ENCODE results near the gene HHIP. TPM values are rescaled to one million over a fixed set of nuclear protein-coding genes. Genes with fewer than 3 reads are reported as not detected.

Gene HHIP
- total RNA-seq, 2 donors from 2014 or later, result 0.82 to 7.2 TPM

- H3K9me3 ChIP-seq, result no peaks in the 10 kb centered on the region
- intact Hi-C loops (cut with DNase I), result no loop called here
- TF ChIP-seq POLR2A (IDR thresholded peaks at IDR 0.05) (no peak), POLR2AphosphoS5 (IDR thresholded peaks at IDR 0.05) (no peak), CTCF (IDR thresholded peaks at IDR 0.05) (no peak)
- no peaks in the 10 kb centered on the region for H3K4me1 ChIP-seq (replicated peaks)
- no peaks in the 10 kb centered on the region for H3K36me3 ChIP-seq
- no peak for DNase-seq (ENCODE audit: low spot score)
- 62% methylated on average over 3 of the region's 3 CpGs for WGBS
- H3K4me3 ChIP-seq, result no peak overlapping the region
- no peaks in the 10 kb centered on the region for H3K27me3 ChIP-seq (replicated peaks; ENCODE audit: insufficient read depth)
- H3K27ac ChIP-seq, result no peak overlapping the region
These were observed 74.5 kb downstream of the HHIP start for GRCh38 chr4:144720491-144720890.

- no peak for TF ChIP-seq POLR2AphosphoS5 (IDR thresholded peaks at IDR 0.05)
- TF ChIP-seq POLR2A (IDR thresholded peaks at IDR 0.05), result no peak
- TF ChIP-seq CTCF (IDR thresholded peaks at IDR 0.05), result no peak
- Histone ChIP-seq H3K4me1 (replicated peaks) (no peaks in the 10 kb centered on the region), H3K27ac (no peak overlapping the region), H3K9me3 (no peaks in the 10 kb centered on the region), H3K36me3 (no peaks in the 10 kb centered on the region), H3K4me3 (no peak overlapping the region), H3K27me3 (replicated peaks; ENCODE audit: insufficient read depth) (no peaks in the 10 kb centered on the region)
- intact Hi-C loops (cut with DNase I), result no loop called here
- DNase-seq (ENCODE audit: low spot score), result no peak
These were observed 76.0 kb downstream of the HHIP start for GRCh38 chr4:144721994-144722393.

GRCh38 chr4:144723471-144723870 lies 77.5 kb downstream of the HHIP start:
- TF ChIP-seq POLR2A (IDR thresholded peaks at IDR 0.05), result no peak
- TF ChIP-seq POLR2AphosphoS5 (IDR thresholded peaks at IDR 0.05), result no peak
- no peak for TF ChIP-seq CTCF (IDR thresholded peaks at IDR 0.05)
- Histone ChIP-seq H3K9me3 (no peaks in the 10 kb centered on the region), H3K27ac (no peak overlapping the region), H3K4me3 (no peak overlapping the region), H3K27me3 (replicated peaks; ENCODE audit: insufficient read depth) (no peaks in the 10 kb centered on the region), H3K36me3 (no peaks in the 10 kb centered on the region), H3K4me1 (replicated peaks) (no peaks in the 10 kb centered on the region)
- intact Hi-C loops (cut with DNase I), result no loop called here
- DNase-seq (ENCODE audit: low spot score), result no peak

GRCh38 chr4:144729175-144729574 lies 83.2 kb downstream of the HHIP start:
- Histone ChIP-seq H3K27ac (no peak overlapping the region), H3K36me3 (no peaks in the 10 kb centered on the region), H3K27me3 (replicated peaks; ENCODE audit: insufficient read depth) (no peaks in the 10 kb centered on the region), H3K9me3 (no peaks in the 10 kb centered on the region), H3K4me1 (replicated peaks) (no peaks in the 10 kb centered on the region), H3K4me3 (no peak overlapping the region)
- TF ChIP-seq POLR2AphosphoS5 (IDR thresholded peaks at IDR 0.05) (no peak), POLR2A (IDR thresholded peaks at IDR 0.05) (no peak), CTCF (IDR thresholded peaks at IDR 0.05) (no peak)
- intact Hi-C loops (cut with DNase I), result no loop called here
- no peak for DNase-seq (ENCODE audit: low spot score)
- WGBS, result 88% methylated on average over 2 of the region's 2 CpGs

GRCh38 chr4:144732584-144733428 lies 86.8 kb downstream of the HHIP start:
- intact Hi-C loops (cut with DNase I), result no loop called here
- TF ChIP-seq POLR2AphosphoS5 (IDR thresholded peaks at IDR 0.05) (no peak), CTCF (IDR thresholded peaks at IDR 0.05) (no peak), POLR2A (IDR thresholded peaks at IDR 0.05) (no peak)
- Histone ChIP-seq H3K36me3 (no peaks in the 10 kb centered on the region), H3K27ac (no peak overlapping the region), H3K4me3 (no peak overlapping the region), H3K4me1 (replicated peaks) (no peaks in the 10 kb centered on the region), H3K27me3 (replicated peaks; ENCODE audit: insufficient read depth) (no peaks in the 10 kb centered on the region), H3K9me3 (no peaks in the 10 kb centered on the region)
- 90% methylated on average over 4 of the region's 4 CpGs for WGBS
- no peak for DNase-seq (ENCODE audit: low spot score)

Measured in prostate gland (tissue), 2 donors.